ENCODE results near the gene ZNF618.

The ZNF618 gene

GRCh38 chr9:114014044-114014443 lies 137.9 kb downstream of the ZNF618 start:
- DNase-seq (ENCODE audit: extremely low read depth in 1 of 2, low read depth in 1 of 2) = no peak

DNA sequence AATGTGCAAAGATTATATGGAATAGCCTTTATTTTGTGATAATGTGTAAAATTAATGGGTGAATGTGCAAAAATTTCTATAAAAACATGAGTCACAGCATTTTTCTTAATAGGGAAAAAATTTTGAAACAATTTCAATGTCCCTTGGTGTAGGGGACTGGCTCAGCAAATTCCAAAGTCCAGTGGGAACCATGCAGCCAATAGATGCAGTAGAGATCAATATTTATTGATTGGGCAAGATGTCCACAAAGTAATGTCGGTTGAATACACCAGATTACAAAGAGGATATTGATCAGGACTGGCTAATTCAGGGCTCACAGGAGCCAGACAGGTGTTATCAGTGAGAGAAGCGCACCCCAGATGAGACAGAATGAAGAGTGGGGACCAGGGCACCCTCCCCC lies 139.5 kb downstream of the ZNF618 start:
- DNase-seq (ENCODE audit: extremely low read depth in 1 of 2, low read depth in 1 of 2) = no peak

DNA sequence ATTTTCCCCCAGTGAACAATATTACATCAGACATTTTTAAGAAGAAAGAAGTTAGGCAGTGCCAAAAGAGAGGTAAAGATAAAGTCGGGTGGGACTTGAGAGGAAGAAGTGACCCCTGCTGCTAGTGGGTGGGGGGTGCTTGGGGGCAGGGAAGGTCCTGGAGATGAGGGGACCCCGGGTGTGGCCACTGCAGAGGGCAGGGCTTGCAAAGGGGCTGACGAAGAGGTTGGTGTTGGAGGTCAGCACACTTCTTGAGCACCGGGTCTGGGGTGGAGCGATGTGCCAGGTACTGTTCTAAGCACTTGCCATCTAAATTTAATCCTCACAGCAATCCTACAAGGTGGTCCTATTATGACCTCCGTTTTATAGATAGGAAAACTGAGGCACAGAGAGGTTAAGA lies 140.0 kb downstream of the ZNF618 start:
- DNase-seq (ENCODE audit: extremely low read depth in 1 of 2, low read depth in 1 of 2) = no peak

- DNase-seq (ENCODE audit: extremely low read depth in 1 of 2, low read depth in 1 of 2) = no peak
These were observed 140.7 kb downstream of the ZNF618 start for GRCh38 chr9:114016629-114017423.

DNA sequence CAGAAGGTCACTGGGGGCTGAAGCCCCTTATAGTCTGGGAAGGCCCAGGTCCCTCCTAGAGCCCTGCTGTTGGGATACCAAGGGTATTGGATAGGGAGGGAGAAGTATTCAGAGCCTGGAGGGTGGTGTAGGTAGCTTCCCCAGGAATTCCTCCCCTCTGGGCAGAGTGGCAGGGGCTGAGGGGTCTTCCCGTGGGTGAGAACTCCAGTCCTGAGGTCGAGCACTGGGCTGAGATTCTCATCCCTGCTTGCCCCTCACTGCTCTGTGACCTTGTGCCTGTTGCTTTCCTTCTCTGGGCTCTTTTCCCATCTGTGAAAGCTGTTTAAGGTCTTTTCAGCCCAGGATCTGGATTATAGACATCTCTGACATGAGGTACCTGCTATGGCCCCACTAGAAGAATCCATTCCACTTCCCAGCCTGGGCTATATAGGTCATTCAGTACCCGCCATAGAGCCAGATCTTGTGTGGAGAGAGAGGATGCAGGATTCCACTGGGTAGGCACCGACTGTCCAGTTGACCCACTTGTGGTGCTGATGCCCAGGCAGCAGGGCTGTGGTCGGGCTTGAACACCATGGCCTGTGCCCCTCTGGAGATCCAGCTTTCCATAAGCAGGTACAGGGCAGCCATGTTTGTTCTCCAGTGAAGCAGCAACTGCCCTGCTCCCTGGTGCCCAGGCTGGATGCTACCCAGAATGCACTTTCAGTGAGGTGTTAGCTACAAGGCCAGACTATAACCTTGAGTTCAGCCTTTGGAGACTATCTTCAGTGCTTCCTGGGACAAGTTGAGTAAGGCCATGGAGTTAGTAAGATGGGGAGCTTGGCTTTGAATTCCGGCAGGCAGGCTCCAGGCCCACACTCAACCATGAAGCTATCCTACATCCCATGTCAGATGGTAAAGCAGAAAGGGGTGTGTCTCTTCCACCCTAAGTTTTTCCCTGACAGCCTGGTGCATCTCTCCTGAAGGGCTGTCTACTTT lies 141.9 kb downstream of the ZNF618 start:
- DNase-seq (ENCODE audit: extremely low read depth in 1 of 2, low read depth in 1 of 2) = no peak

GRCh38 chr9:114021578-114021977 lies 145.5 kb downstream of the ZNF618 start:
- no peak for DNase-seq (ENCODE audit: extremely low read depth in 1 of 2, low read depth in 1 of 2)

DNA sequence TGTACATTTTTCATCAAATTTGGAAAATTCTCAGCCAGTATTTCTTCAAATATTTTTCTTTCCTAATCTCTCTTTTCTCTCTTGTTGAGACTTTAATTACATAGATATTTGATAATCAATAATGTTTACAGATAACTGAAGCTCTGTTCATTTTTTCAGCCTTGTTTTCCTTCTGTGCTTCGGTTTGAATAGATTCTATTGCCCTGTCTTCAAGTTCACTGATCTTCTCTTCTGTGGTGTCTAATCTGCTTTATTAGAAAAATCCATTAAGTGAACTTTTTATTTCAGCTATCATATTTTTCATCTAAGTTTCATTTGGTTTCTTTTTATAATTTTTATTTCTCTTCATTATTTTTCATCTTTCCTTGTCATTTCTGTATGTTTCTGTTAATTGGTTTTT lies 147.9 kb downstream of the ZNF618 start:
- no peak for DNase-seq (ENCODE audit: extremely low read depth in 1 of 2, low read depth in 1 of 2)

GRCh38 chr9:114025196-114025753 lies 149.2 kb downstream of the ZNF618 start:
- no peak for DNase-seq (ENCODE audit: extremely low read depth in 1 of 2, low read depth in 1 of 2)

GRCh38 chr9:114025760-114026159 lies 149.7 kb downstream of the ZNF618 start:
- no peak for DNase-seq (ENCODE audit: extremely low read depth in 1 of 2, low read depth in 1 of 2)

- DNase-seq (ENCODE audit: extremely low read depth in 1 of 2, low read depth in 1 of 2) = no peak
These were observed 150.2 kb downstream of the ZNF618 start for GRCh38 chr9:114026335-114026734.

DNA sequence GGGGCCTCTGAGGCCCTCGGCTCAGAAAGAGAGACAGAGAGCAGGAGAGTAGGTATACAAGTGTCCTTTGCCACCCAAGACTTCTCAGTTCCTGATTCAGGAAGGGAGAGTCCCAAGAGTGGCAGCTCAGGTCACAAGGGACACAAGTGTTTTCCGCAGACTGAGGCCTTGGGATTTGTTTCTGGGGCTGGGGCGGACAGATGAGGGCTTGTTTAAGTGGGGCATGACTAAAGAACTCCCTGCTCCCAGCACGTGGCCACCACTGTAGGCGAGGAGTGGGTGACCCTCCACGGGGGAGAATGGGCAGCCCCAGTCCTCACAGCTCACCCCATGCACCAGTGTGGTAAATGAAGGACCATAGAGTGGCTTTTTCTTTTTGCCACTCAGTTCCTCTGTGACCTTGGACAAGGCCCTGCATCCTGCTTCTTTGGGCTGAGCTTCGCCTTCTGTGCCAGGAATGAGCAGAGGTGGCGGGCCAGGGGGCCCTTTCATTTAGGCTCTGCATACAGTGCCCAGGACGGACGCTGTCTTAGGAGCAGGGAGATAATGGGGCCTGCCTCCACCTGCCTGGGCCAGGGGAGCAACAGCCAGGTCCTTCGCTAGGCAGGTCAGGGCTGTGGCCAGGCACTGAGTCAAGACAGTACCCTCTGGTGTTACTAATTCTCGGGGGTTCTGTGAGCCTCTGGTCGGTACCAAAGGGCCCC lies 151.2 kb downstream of the ZNF618 start:
- no peak for DNase-seq (ENCODE audit: extremely low read depth in 1 of 2, low read depth in 1 of 2)

DNA sequence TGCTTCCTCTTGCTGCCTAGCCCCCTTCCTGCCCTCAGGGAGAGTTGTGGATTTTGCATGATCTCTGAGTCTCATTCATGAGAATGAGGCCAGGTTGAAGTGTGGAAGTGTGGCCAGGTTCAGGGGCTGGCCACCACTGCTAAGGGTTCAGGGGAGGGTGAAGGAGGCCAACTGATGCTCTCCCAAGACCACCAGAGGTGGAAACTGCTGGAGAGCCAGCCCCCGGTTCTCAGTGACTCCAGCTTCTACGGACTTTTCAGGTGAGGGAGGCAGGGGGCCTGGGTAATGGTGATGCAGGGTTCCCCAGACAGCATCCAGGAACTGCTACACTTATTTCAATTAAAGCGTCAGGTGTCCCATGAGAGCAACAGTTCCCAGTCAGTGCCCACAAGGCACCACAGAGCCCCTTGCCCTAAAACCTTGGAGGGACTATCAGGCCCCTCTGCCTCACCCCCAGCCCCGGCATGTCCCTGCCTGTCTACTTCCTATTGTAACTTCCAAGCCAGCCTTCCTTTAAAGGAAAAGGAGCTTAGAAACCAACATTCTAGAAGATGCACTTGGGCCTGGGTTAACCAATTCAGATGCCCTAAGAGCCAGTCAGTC lies 151.9 kb downstream of the ZNF618 start:
- DNase-seq (ENCODE audit: extremely low read depth in 1 of 2, low read depth in 1 of 2) = no peak

- no peak for DNase-seq (ENCODE audit: extremely low read depth in 1 of 2, low read depth in 1 of 2)
These were observed 152.5 kb downstream of the ZNF618 start for GRCh38 chr9:114028646-114029045.

DNA sequence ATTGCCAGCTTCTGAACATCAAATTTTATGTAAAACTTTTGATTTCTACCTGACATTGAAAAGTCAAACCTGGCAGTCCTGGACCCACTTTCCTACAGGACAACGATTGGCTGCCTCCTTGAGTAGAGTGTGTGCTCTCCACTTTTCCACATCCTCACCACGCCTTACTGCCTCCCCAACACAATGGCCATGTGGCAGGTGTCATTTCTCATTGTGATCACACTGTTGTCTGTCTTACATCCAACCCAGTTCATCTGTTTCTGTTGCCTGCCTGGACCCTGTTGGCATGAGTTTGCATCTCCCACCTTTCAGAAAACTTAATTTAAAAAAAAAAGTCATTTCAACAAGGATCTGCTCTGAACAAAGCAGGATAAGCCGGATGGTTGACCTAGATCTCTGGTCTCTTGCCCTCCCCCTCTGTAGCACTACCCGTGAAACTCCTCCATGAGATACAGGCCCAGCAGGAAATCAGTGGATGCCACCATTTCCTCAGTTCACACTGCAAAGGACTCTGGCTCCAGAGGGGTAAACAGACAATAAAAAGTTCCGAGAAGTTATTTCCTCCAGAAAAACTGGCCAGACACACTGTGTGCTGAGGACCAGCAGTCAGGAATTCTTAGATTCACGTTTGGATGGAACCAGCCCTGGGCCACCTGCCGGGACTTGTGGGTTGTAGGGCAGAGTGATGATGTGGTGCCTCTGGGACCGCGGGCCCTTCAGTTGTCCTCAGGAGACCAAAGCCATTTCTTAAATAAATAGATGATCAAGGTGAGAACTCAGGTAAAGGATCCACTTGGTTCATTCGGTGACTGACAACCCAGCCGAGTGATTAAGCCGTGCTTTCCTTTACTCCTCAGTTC lies 153.4 kb downstream of the ZNF618 start:
- DNase-seq (ENCODE audit: extremely low read depth in 1 of 2, low read depth in 1 of 2) = no peak

DNA sequence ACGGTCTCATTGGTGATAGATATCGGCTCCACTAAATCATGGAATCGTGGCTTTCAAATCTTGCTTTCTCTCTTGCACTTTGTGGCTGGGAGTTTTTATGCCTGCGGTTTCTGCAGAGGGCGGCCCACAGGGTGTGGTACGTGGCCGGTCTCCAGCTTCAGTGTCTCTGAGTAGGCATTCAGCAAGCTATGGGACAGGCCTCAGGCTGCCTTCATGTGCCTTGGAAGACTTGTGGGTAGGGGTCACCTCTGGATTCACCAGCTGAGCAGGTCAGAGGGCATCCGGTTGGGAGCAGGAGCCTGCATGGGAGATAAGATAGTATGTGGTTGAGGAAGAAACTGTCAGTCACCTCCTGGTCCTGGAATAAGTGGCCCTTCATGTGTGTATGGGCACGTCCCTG lies 154.3 kb downstream of the ZNF618 start:
- no peak for DNase-seq (ENCODE audit: extremely low read depth in 1 of 2, low read depth in 1 of 2)

DNA sequence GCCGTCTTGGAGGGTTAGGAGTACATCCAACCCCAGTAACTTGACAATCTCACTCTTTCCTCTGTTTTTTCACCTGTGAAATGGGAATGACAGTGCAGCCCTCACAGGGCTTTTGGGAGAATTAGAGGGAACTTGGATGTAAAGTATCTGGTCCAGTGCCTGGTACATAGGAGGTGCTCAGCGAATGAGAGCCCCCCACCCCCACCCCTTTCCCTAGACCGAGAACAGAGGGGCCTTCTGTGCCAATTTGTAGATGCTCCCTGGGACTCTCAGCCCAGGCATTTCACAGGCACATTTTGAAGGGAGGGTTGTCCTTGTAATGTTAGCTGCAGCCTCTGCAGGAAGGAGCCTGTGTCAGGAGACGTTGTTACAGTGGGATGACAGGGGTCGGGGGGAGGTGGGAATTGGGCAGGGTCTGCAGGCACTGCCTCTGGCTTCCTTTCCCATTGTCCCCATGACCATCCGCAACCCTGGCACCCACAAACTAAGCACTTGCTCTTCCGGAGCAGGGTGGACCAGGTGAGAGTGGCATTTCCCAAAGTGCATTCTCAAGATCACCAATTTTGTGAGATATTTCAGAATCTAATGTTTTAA lies 155.0 kb downstream of the ZNF618 start:
- DNase-seq (ENCODE audit: extremely low read depth in 1 of 2, low read depth in 1 of 2) = no peak

DNA sequence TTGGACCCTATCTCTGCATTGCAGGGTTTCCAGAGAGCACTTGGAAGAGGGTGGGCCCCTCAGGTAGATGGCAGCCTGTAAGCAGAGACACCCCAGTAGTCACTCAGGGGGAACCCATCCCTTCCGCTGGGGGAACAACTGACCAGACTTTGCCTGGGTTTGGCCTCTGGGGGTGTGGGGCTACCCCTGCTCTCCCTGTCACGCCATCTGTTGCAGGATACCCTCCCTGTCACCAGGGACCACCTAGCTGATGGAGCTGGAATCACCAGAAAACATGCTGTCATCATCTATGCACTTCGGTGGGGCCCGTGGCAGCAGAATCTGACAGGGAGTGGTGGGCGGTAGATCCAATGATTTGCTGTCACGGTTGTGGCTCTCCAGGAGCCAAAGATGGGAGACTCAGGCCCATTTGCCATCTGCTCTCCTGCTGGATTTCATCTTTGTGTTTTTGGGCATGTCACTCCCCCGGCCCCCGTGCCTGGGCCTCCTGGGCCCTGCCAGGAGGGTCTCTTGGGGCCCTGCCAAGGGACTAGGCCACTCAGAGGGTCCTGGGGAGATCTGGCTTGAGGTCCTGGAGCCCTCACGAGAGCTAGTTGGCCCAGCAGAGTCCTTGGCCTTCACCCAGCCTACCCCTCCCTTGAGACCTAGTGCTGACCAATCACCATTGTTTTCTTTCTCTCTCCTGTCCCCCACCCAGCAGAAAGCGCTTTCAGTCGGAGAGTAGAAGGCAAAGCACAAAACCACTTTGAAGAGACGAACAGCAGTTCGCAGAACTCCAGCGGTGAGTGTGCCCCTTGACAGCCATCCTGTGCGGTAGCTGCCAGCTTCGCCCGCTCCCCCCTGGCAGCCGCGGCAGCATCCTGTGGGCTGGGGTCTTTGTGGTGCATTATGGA lies 156.1 kb downstream of the ZNF618 start:
- no peak for DNase-seq (ENCODE audit: extremely low read depth in 1 of 2, low read depth in 1 of 2)

DNA sequence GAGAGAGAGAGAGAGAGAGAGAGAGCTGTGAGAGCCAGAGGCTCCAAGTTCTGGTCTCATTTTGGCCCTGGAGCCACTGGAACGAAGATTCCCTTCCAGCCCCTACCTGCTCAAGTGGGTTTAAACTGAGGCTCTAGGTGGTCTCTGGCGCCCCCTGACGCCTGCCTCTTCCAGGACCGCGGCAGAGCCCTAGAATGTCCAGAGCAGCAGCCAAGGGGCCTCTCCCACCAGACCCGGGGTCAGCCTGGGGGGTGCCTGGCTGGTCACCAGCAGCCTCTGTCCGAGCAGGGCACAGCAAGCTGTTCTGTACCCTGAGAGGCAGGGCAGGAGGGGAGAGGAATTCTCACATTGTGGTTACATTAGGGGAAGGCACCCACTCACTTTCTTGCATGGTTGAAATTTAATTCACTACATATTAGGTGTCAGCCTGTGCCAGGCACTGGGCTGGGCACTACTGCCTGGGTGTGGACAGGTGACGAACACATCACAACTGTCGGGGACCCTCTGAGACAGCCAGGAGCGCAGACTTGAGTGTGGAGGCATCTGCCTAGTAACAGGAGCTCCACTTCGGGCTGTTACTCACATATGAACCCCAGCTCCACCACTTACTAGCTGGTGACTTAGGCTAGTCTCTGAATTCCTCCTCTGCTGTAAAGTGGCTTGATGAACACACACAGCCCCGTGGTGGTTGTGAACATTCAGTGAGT lies 157.4 kb downstream of the ZNF618 start:
- no peak for DNase-seq (ENCODE audit: extremely low read depth in 1 of 2, low read depth in 1 of 2)
